ENCODE measurements around the gene GRIK2. TPM values are rescaled to one million over a fixed set of nuclear protein-coding genes. Genes with fewer than 3 reads are reported as not detected.
"Not testable (repeated sequence)": the region's sequence is repeated elsewhere in the genome, so short reads cannot be mapped to it uniquely, and the experiment has no call there.

GRIK2 gene
- polyA plus RNA-seq (2013): 0.05 and 0.10 TPM in 2 replicates

- Histone ChIP-seq H3K4me1 (ENCODE audit: control insufficient read depth in 1 of 2, insufficient read depth in 2 of 2, low read length in 2 of 2) (peaks cover 3 to 7% of the 10 kb centered on the region in 2 experiments), H3K4ac (ENCODE audit: low read depth, low read length) (no peak within 1 kb of the TSS), H3K4me2 (ENCODE audit: low read length) (peak within 1 kb of the TSS; percentile 84), H2BK12ac (ENCODE audit: low read length) (no peak within 1 kb of the TSS), H2BK120ac (ENCODE audit: insufficient read depth, low read length, poor library complexity) (no peak within 1 kb of the TSS), H3K14ac (ENCODE audit: low read length) (no peak within 1 kb of the TSS), H3K9me3 (ENCODE audit: insufficient read depth, low read depth, low read length) (no peaks in the 10 kb centered on the region), H4K91ac (ENCODE audit: low read depth, low read length) (no peak within 1 kb of the TSS), H3K27me3 (ENCODE audit: insufficient read depth, low read length) (peaks cover 19% of the 10 kb centered on the region), H4K12ac (ENCODE audit: low read depth, low read length) (no peak within 1 kb of the TSS), H3K79me1 (ENCODE audit: low read length) (no peaks in the 10 kb centered on the region), H3K23ac (ENCODE audit: low read length) (no peak within 1 kb of the TSS), H4K8ac (ENCODE audit: low read depth, low read length) (no peak within 1 kb of the TSS), H3K79me2 (ENCODE audit: control insufficient read depth, insufficient read depth, low read length, poor library complexity) (no peaks in the 10 kb centered on the region), H2AFZ (ENCODE audit: insufficient read depth, low read length, poor library complexity) (peak within 1 kb of the TSS; percentile 31), H2BK5ac (ENCODE audit: low read depth, low read length, poor library complexity) (no peak within 1 kb of the TSS), H3K18ac (ENCODE audit: low read length) (no peak within 1 kb of the TSS), H3K4me3 (ENCODE audit: low read depth, low read length) (peak within 1 kb of the TSS; percentile 56), H3K9ac (ENCODE audit: low read length) (peak within 1 kb of the TSS; percentile 7), H2AK5ac (ENCODE audit: low read length) (no peak within 1 kb of the TSS), H3K36me3 (ENCODE audit: control insufficient read depth in 1 of 2, insufficient read depth in 2 of 2, low read length in 2 of 2) (no peaks in the 10 kb centered on the region), H3K27ac (ENCODE audit: low read depth, low read length) (no peak within 1 kb of the TSS)
- no CpG with 5 or more reads among the region's 45 CpGs for WGBS (ENCODE audit: extremely low coverage, insufficient coverage, insufficient read length)
- DNase-seq: peak; percentile 33 to 44
These were observed at the start of gene GRIK2 for GRCh38 chr6:101393251-101393828. Gene GRIK2 (plus strand): TSS chr6:101393708.

- no peak overlapping the region for H2BK5ac ChIP-seq (ENCODE audit: low read depth, low read length, poor library complexity)
- H2AK5ac ChIP-seq (ENCODE audit: low read length): no peak overlapping the region
- no peak overlapping the region for H3K14ac ChIP-seq (ENCODE audit: low read length)
- WGBS (ENCODE audit: extremely low coverage, insufficient coverage, insufficient read length): no CpG with 5 or more reads among the region's 5 CpGs
- no peak overlapping the region for H3K4ac ChIP-seq (ENCODE audit: low read depth, low read length)
- no peaks in the 10 kb centered on the region for H3K4me1 ChIP-seq (ENCODE audit: control insufficient read depth in 1 of 2, insufficient read depth in 2 of 2, low read length in 2 of 2)
- H2BK12ac ChIP-seq (ENCODE audit: low read length): no peak overlapping the region
- no peaks in the 10 kb centered on the region for H3K36me3 ChIP-seq (ENCODE audit: control insufficient read depth in 1 of 2, insufficient read depth in 2 of 2, low read length in 2 of 2)
- H3K79me1 ChIP-seq (ENCODE audit: low read length): no peaks in the 10 kb centered on the region
- H3K9me3 ChIP-seq (ENCODE audit: insufficient read depth, low read depth, low read length): no peaks in the 10 kb centered on the region
- H2AFZ ChIP-seq (ENCODE audit: insufficient read depth, low read length, poor library complexity): no peak overlapping the region
- no peak overlapping the region for H4K91ac ChIP-seq (ENCODE audit: low read depth, low read length)
- H4K12ac ChIP-seq (ENCODE audit: low read depth, low read length): no peak overlapping the region
- H3K23ac ChIP-seq (ENCODE audit: low read length): no peak overlapping the region
- no peak overlapping the region for H3K27ac ChIP-seq (ENCODE audit: low read depth, low read length)
- no peak overlapping the region for H2BK120ac ChIP-seq (ENCODE audit: insufficient read depth, low read length, poor library complexity)
- no peak overlapping the region for H3K18ac ChIP-seq (ENCODE audit: low read length)
- H3K4me3 ChIP-seq (ENCODE audit: low read depth, low read length): no peak overlapping the region
- H3K27me3 ChIP-seq (ENCODE audit: insufficient read depth, low read length): no peaks in the 10 kb centered on the region
- no peak overlapping the region for H3K4me2 ChIP-seq (ENCODE audit: low read length)
- H3K79me2 ChIP-seq (ENCODE audit: control insufficient read depth, insufficient read depth, low read length, poor library complexity): no peaks in the 10 kb centered on the region
- DNase-seq: peak; percentile 23 to 52
- H4K8ac ChIP-seq (ENCODE audit: low read depth, low read length): no peak overlapping the region
- no peak overlapping the region for H3K9ac ChIP-seq (ENCODE audit: low read length)
These were observed 48.6 kb upstream of the GRIK2 start for GRCh38 chr6:101344885-101345284.

GRCh38 chr6:101348816-101349215 lies 44.7 kb upstream of the GRIK2 start:
- Histone ChIP-seq H3K4me1 (ENCODE audit: control insufficient read depth in 1 of 2, insufficient read depth in 2 of 2, low read length in 2 of 2) (no peaks in the 10 kb centered on the region), H2AFZ (ENCODE audit: insufficient read depth, low read length, poor library complexity) (no peak overlapping the region), H3K79me2 (ENCODE audit: control insufficient read depth, insufficient read depth, low read length, poor library complexity) (no peaks in the 10 kb centered on the region), H2BK5ac (ENCODE audit: low read depth, low read length, poor library complexity) (no peak overlapping the region), H2BK120ac (ENCODE audit: insufficient read depth, low read length, poor library complexity) (no peak overlapping the region), H2BK12ac (ENCODE audit: low read length) (no peak overlapping the region), H3K14ac (ENCODE audit: low read length) (no peak overlapping the region), H4K8ac (ENCODE audit: low read depth, low read length) (no peak overlapping the region), H3K4ac (ENCODE audit: low read depth, low read length) (no peak overlapping the region), H3K4me3 (ENCODE audit: low read depth, low read length) (no peak overlapping the region), H2AK5ac (ENCODE audit: low read length) (no peak overlapping the region), H4K91ac (ENCODE audit: low read depth, low read length) (no peak overlapping the region), H3K4me2 (ENCODE audit: low read length) (no peak overlapping the region), H3K27ac (ENCODE audit: low read depth, low read length) (no peak overlapping the region), H4K12ac (ENCODE audit: low read depth, low read length) (no peak overlapping the region), H3K79me1 (ENCODE audit: low read length) (no peaks in the 10 kb centered on the region), H3K27me3 (ENCODE audit: insufficient read depth, low read length) (no peaks in the 10 kb centered on the region), H3K18ac (ENCODE audit: low read length) (no peak overlapping the region), H3K23ac (ENCODE audit: low read length) (no peak overlapping the region), H3K9me3 (ENCODE audit: insufficient read depth, low read depth, low read length) (no peaks in the 10 kb centered on the region), H3K9ac (ENCODE audit: low read length) (no peak overlapping the region), H3K36me3 (ENCODE audit: control insufficient read depth in 1 of 2, insufficient read depth in 2 of 2, low read length in 2 of 2) (no peaks in the 10 kb centered on the region)
- no peak for DNase-seq
- no CpG with 5 or more reads among the region's 3 CpGs for WGBS (ENCODE audit: extremely low coverage, insufficient coverage, insufficient read length)

GRCh38 chr6:101350631-101351030 lies 42.9 kb upstream of the GRIK2 start:
- not testable (repeated sequence) for H3K23ac ChIP-seq (ENCODE audit: low read length); H3K18ac ChIP-seq (ENCODE audit: low read length); H3K4me1 ChIP-seq (ENCODE audit: control insufficient read depth in 1 of 2, insufficient read depth in 2 of 2, low read length in 2 of 2); H3K4me3 ChIP-seq (ENCODE audit: low read depth, low read length); H2BK120ac ChIP-seq (ENCODE audit: insufficient read depth, low read length, poor library complexity); H4K91ac ChIP-seq (ENCODE audit: low read depth, low read length); H2BK12ac ChIP-seq (ENCODE audit: low read length); H3K9ac ChIP-seq (ENCODE audit: low read length); H3K4ac ChIP-seq (ENCODE audit: low read depth, low read length); H3K27me3 ChIP-seq (ENCODE audit: insufficient read depth, low read length); H2AFZ ChIP-seq (ENCODE audit: insufficient read depth, low read length, poor library complexity); H3K14ac ChIP-seq (ENCODE audit: low read length); H3K4me2 ChIP-seq (ENCODE audit: low read length); H3K79me1 ChIP-seq (ENCODE audit: low read length); H3K9me3 ChIP-seq (ENCODE audit: insufficient read depth, low read depth, low read length); H3K79me2 ChIP-seq (ENCODE audit: control insufficient read depth, insufficient read depth, low read length, poor library complexity); DNase-seq; H4K12ac ChIP-seq (ENCODE audit: low read depth, low read length); H2AK5ac ChIP-seq (ENCODE audit: low read length); H4K8ac ChIP-seq (ENCODE audit: low read depth, low read length); H3K36me3 ChIP-seq (ENCODE audit: control insufficient read depth in 1 of 2, insufficient read depth in 2 of 2, low read length in 2 of 2); H3K27ac ChIP-seq (ENCODE audit: low read depth, low read length); H2BK5ac ChIP-seq (ENCODE audit: low read depth, low read length, poor library complexity)
- WGBS (ENCODE audit: extremely low coverage, insufficient coverage, insufficient read length): no CpG with 5 or more reads among the region's 6 CpGs

Data from trophoblast cell (in vitro differentiated cells and primary cell).